NCI-H774 (cell line): ENCODE data around the gene MESP2.
A peak's percentile ranks its signal among the peaks of the same experiment; 100 is the strongest.
"Not testable (repeated sequence)": the region's sequence is repeated elsewhere in the genome, so short reads cannot be mapped to it uniquely, and the experiment has no call there.

ENCODE experiments used
- DNase-seq: peaks from one replicate; lab custom pipeline; 2025; lab: John Stamatoyannopoulos, UW

MESP2 gene

DNA sequence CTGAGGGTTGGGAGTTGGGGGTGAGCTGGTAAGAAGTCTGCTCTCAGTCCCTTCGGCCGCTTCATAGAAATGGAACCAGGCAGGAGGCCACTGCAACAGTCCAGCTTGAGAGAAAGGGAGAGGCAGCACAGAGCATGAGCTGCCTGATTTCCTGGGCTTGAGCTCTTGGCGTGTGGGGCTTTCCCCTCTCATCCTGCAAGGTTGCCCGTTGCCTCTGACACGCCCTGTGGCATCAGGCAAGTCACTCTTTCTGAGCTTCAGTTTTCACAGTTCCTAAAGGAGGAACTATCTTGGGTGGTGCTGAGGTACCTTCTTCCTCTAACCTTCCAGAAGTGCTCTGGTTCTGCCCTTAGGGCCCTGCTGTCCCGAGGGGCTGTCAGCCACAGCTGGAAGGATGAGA lies 4.9 kb downstream of the MESP2 start:
- no peak for DNase-seq

- DNase-seq: no peak
Measured at GRCh38 chr15:89781891-89782618, 5.9 kb downstream of the MESP2 start.

GRCh38 chr15:89782619-89782950 lies 6.5 kb downstream of the MESP2 start:
- DNase-seq: not testable (repeated sequence)

DNA sequence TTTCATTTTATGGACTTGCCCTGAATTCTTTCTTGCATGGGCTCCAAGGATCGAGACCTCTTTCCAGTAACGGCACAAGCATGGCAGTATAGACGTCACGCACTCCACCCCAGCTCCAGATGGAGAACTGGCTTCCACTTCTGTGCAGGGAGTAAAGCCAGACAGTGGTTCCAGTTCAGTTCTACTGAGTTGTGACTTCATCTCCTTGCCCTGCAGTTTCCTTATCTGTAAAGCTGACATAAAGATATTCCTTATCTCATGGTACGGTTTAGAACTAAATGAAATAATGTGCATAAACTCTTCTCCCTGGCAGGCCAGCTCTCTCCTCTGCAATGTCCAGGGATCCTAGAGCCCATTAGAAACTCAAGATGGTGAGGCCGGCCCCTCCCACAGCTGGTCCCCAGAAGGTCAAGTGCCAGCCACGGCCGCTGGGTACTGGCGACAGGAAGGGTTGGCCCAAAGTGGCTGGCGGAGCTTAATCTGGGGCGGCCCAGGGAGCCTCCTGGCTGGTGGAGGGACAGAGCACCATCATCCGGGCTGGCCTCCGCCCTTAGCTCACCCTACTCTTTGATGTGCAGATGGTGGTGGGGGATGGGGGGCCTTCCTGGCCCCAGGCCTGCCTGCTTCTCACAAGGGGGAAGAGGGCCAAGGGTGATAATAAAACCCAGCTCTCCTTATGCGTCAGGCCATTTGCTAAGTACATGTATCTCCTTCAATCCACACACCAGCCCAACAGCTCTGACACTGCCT lies 7.2 kb downstream of the MESP2 start:
- no peak for DNase-seq

DNA sequence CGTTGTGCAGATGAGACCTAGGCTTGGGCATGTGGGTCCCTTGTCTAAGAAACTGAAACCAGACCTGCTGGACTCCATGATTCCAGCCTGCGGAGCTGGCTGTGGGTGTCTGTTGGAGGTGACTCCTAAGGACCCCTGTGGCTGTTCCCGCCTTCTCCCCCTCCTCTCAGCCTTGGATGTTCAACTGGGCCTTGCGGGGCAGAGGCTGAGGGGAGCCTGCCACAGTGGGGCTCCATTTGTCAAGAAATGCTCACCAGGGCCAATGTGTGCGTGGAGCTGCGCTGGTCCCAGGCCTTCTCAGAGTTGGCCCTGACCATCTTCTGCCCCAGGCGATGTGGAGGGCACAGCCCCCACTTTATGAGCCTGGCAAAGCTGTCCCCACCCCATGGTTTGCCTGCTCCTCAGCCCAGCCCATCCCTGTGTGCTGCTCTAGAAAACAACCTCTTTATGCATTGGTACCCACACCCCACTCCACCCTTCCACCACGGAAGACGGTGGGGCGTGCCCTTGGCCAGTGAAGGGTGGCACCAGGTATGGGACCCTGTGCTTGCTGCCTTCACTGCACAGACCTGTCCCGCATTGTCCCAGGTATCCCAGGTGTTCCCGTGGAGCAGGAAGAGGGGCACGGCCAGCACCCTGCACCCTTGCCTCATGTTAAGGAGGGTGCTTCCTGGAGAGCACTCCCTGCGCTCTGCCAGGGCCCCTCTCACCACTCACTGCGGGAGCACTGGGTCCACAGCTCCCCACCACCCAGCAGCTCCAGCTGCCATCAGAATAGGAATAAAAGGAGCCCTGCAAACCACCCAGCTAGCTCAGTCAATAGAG lies 7.9 kb downstream of the MESP2 start:
- no peak for DNase-seq

DNA sequence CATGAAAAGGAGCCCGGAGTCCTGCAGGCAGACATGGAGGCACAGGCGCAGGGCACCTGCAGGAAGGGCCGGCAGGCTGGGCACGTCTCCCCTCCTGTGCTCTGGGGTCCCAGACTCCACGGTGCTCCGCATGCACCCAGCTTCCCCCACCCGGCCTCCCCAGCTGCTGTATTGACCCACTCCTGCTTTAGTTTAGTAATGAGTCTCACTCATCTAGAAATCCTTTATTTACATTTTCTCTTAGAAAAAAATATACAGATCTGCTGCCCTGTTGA lies 8.5 kb downstream of the MESP2 start:
- no peak for DNase-seq

GRCh38 chr15:89785064-89785773 lies 9.1 kb downstream of the MESP2 start:
- DNase-seq: no peak

DNA sequence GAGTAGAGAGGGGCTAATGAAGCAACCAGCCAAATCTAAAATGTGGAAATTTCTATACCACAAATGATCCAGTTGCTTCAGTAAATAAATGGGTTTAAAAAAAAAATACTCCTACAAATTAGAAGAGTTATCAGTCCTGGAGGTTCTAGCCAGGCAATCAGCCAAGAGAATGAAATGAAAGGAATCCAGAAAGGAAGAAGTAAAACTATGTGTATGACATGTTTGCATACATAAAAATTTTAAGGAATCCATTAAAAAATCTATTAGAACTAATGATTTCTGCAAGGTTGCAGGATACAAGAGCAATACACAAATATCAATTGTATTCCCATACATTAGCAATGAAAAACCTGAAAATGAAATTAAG lies 9.6 kb downstream of the MESP2 start:
- no peak for DNase-seq

DNA sequence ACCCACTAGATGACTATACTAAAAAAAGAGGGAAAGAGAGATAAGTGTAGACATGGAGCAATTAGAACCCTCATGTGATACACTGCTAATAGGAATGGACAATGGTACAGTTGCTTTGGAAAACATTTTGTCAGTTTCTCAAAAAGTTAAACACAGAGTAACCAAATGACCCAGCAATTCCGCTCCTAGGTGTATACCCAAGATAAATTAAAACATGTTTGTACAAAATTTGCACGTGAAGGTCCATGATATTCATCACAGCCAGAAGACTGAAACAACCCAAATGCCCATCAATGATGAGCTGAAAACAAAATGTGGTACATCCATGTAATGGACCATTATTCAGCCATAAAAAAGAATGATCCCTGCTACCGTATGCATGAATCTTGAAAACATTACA lies 11.8 kb downstream of the MESP2 start:
- DNase-seq: no peak

- not testable (repeated sequence) for DNase-seq
Measured at GRCh38 chr15:89788585-89788984, 12.5 kb downstream of the MESP2 start.

DNA sequence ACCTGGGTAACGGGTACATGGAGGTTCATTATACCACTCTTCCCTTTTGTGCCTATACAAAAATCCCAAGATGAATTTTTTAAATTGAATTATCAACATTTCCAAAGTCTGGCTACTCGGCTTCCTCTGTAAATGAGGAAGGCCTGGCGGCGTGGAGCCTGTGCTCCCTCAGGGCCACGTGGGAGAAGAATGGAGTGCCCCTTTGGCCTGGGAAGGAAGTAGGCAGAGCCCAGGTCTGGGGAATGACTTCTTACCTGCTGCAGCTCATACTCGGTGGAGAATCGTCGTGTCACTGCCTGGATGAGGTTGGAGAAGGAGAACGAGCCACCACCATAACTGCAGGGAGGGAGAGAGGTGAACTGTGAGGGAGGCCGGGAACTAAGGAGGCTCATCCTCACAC lies 14.1 kb downstream of the MESP2 start:
- no peak for DNase-seq

DNA sequence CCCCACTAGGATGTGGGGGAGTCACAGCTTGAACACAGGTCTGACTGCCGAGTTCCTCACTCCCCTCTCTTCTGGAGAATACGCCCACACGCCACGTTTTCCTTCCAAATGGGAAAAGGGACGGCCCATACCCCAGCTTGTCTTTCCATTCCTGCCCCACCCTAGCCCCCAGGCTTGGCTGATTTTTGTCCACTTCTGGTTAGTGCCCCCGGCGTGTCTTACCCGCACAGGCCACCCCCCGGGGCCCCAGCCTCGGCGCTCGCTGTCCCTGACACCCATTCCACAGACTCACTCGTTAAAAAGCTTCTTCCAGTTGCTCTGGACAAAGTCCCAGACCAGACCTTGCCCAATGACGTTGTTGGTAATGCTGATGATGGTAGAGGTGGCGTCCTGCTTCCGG lies 14.5 kb downstream of the MESP2 start:
- no peak for DNase-seq

DNA sequence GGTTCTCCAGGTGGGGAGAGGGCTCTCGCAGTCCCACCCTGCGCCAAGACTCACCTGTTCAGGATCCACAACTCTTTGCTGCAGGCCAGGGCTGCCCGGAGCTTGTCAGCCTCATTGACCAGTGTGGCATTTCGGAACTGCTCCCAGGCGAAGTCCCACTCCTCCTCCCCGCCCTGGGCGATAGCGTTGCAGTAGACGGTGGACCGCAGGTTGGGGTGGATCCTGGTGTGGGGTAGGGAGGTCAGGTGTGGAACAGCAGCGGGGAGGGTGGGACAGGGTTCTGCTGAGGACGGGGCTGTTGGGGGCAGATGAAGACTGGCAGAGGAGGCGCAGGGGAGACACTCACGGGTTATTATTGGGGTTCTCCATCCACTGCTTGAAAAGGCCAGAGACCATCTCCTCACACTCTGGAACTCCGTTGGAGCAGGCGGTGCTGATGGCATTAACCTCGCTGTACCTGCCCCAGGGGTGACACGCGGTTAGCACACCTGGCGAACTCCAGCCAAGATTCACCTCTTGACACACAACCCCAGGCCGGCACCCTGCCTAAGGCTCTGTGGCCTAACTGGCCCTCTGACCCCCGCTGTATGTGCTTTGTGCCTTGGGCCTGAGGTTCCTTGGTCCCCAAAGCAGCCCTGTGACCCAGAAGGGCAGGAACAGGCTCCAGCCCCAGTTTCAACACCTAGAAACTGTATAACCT lies 16.1 kb downstream of the MESP2 start:
- DNase-seq: no peak

DNA sequence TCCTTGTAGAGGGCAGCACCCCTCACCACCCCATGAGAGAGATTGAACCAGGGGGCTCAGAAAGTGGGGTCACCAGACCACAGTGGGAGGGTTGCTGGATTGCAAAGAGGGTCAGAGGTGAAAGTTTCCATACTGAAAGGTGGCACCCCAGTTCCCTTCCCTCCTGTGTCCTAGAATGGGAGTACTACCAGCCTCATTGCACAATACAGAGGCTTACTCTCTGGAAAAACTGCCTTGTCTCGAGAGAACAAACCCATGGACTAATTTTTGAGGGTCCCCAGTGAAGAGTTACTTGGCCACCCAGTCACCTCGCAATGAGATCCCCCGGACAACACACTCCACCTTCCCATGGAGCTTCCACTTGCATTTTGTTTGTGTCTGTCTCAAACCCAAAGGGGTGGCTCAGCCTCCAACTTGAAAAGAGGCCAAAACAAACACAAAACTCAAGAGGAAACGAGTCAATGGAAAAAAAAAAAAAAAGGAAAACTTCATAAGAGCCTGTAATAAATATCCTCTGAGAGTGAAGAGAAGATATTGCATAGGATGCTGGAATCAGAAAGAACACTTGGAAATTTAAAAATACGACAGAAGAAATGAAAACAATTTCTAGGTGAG lies 18.6 kb downstream of the MESP2 start:
- peak; percentile 16 for DNase-seq

DNA sequence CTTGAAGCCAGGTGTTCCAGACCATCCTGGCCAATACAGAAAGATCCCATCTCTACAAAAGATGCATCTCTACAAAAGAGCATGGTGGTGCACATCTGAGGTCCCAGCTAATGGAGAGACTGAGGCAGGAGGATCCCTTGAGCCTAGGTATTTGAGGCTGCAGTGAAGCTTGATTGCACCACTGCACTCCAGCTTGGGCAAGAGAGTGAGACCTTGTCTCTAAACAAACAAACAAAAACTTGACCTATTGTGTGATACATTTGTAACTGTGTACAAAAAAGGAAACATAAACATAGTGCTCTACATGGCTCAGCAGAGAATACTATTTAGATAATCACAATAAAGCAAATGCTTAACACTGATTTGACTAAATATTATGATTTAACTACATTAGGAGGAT lies 19.9 kb downstream of the MESP2 start:
- no peak for DNase-seq

DNA sequence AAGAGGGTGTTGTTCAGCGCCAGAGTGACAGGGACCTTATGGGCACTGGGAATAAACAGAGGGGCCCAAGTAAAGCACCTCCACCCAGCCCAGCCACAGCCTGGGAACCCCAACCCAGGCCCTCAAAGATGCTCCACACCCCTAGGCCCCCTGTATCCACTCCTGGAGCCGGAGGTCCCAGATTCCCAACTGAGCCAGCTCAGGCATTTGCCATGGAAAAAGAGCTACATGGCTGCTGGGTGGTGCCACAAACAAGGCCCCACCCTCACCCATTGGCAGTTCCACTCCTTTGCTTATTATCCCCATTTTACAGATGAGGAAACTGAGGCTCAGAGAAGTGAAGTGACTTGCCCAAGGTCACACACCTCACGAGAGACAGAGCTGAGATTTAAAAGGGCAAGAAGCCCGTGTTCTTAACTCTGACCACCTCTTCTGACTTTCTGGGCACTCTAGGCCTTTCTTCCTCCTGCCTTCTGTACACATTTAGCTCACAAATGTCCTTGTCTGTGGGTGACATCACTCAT lies 21.6 kb downstream of the MESP2 start:
- DNase-seq: no peak

GRCh38 chr15:89799011-89799911 lies 23.1 kb downstream of the MESP2 start:
- no peak for DNase-seq

GRCh38 chr15:89799918-89800498 lies 23.9 kb downstream of the MESP2 start:
- DNase-seq: no peak

GRCh38 chr15:89801471-89802195 lies 25.5 kb downstream of the MESP2 start:
- no peak for DNase-seq
